ENCODE data around the gene KIAA0513. TPM values are rescaled to one million over a fixed set of nuclear protein-coding genes. Genes with fewer than 3 reads are reported as not detected.

KIAA0513 gene
- total RNA-seq, 1 donor = 35.1 TPM

DNA sequence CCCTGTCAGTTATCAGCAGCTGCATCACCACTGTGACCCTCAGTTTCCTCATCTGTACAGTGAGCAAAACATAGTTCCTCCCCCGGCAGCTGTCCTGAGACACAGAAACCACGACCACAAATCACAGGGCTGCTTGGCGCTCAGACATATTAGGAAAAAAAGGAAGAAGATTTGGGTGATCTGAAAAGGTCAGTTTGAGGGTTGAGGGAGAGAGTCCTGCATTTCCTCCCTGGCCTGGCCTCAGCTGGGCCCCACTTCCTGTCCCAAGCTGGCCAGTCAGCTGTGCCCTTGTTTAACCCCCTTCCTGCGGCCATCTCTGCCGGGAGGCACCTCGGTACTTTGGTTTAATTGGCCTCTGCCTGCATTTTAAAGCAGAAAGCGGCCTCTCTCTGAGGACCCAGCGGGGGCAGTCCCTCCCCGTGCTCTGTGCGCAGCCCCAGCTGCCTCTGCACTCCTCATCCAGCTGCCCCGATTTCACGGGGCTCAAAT, 108.7 kb downstream of the KIAA0513 start:
- peak overlapping the region; percentile 84 for H2AFZ ChIP-seq (ENCODE audit: low read length)
- H3K9me3 ChIP-seq (ENCODE audit: low read depth, low read length) = no peaks in the 10 kb centered on the region
- no peak overlapping the region for H3K27ac ChIP-seq (ENCODE audit: low read depth, low read length)
- H3K4me2 ChIP-seq (ENCODE audit: insufficient read depth, low read length) = no peak overlapping the region
- peaks cover 26% of the 10 kb centered on the region for H3K4me1 ChIP-seq (ENCODE audit: insufficient read depth, low read length)
- H3K79me2 ChIP-seq (ENCODE audit: insufficient read depth, low read length) = no peaks in the 10 kb centered on the region
- peak; percentile 23 for DNase-seq (ENCODE audit: insufficient read length, low spot score, missing footprints)
- H3K27me3 ChIP-seq (ENCODE audit: insufficient read depth, low read length) = no peaks in the 10 kb centered on the region
- TF ChIP-seq, protein P1, sequence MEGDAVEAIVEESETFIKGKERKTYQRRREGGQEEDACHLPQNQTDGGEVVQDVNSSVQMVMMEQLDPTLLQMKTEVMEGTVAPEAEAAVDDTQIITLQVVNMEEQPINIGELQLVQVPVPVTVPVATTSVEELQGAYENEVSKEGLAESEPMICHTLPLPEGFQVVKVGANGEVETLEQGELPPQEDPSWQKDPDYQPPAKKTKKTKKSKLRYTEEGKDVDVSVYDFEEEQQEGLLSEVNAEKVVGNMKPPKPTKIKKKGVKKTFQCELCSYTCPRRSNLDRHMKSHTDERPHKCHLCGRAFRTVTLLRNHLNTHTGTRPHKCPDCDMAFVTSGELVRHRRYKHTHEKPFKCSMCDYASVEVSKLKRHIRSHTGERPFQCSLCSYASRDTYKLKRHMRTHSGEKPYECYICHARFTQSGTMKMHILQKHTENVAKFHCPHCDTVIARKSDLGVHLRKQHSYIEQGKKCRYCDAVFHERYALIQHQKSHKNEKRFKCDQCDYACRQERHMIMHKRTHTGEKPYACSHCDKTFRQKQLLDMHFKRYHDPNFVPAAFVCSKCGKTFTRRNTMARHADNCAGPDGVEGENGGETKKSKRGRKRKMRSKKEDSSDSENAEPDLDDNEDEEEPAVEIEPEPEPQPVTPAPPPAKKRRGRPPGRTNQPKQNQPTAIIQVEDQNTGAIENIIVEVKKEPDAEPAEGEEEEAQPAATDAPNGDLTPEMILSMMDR (IDR thresholded peaks at IDR 0.05; ENCODE audit: extremely low read depth, low read depth, low read length) = no peak
- H4K20me1 ChIP-seq (ENCODE audit: insufficient read depth, low read length) = no peaks in the 10 kb centered on the region
- H3K36me3 ChIP-seq (ENCODE audit: insufficient read depth, low read length) = no peaks in the 10 kb centered on the region
- H3K4me3 ChIP-seq (ENCODE audit: insufficient read depth, low read length) = no peak overlapping the region

DNA sequence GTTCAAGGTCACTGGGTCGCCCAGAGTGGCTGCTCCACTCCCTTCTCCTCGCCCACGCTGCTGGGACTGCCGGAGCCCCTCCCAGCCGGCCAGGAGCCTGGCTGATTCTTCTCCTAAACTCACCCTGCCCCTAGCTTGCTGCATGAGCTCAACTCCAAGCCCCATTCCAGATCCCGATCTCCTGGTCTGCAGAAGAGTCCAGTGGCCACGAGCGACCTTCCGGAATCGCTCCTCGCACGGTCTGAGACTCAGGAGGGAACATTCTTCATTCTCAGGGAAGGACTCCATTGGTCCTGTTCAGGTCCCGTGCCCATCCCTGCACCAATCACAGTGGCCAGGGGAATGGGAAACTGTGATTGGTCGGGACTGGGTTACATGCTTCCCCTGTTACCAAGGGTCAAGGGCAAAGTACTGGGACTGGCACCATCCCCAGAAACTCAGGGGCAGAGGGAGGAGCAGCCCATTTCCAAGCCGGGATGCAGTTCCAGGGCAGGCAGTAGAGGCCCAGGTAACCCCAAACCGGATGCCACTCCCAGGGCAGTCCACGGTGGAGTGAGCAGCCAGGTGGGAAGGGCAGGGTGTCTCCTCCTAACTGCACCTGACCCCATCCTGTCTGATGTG, 109.2 kb downstream of the KIAA0513 start:
- Histone ChIP-seq H3K27ac (ENCODE audit: low read depth, low read length) (no peak overlapping the region), H3K4me2 (ENCODE audit: insufficient read depth, low read length) (peak overlapping the region; percentile 72)
- peak; percentile 87 for DNase-seq (ENCODE audit: insufficient read length, low spot score, missing footprints)

DNA sequence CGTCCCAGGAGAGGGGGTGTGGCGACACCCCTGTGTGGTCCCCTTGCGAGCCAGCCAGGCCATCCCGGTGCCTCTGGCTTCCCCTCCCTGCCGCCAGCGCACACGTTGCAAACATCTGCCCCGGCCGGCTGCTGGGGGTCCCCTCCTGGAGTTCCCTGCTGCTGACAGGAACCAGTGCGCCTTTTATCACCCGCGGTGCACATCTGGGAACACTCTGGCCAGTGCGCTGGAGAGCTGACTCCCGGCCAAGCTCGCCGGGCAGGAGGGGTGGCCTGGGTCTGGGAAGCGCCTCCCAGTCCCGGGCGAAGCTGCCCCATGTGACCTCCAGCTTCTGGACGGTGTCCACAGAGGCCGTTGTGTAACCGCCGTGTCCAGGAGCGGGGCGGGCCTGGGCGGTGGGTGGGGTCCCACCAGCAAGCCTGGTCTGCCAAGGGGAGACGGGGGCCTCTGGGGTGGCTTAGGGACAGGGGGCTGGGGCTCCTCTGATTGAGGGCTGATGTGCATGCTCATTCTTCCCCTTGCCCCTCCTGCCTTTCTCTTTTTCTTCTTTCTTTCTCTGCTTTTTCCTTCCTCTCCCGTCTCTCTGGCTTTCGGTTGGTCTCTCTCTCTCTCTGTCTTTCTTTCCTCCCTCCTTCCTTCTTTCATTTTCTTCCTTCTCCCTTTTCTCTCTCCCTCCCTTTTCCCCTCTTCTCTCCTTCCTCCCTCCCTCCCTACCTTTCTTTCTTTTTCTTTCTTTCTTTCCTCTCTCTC, 109.9 kb downstream of the KIAA0513 start:
- H3K9me3 ChIP-seq (ENCODE audit: low read depth, low read length) = no peaks in the 10 kb centered on the region
- H3K27ac ChIP-seq (ENCODE audit: low read depth, low read length) = peak overlapping the region; percentile 41
- peak overlapping the region; percentile 77 for H2AFZ ChIP-seq (ENCODE audit: low read length)
- H3K4me3 ChIP-seq (ENCODE audit: insufficient read depth, low read length) = peak overlapping the region; percentile 65
- H3K4me1 ChIP-seq (ENCODE audit: insufficient read depth, low read length) = peaks cover 26% of the 10 kb centered on the region
- H3K27me3 ChIP-seq (ENCODE audit: insufficient read depth, low read length) = no peaks in the 10 kb centered on the region
- peak overlapping the region; percentile 72 for H3K4me2 ChIP-seq (ENCODE audit: insufficient read depth, low read length)
- no peaks in the 10 kb centered on the region for H4K20me1 ChIP-seq (ENCODE audit: insufficient read depth, low read length)
- no peaks in the 10 kb centered on the region for H3K79me2 ChIP-seq (ENCODE audit: insufficient read depth, low read length)
- H3K36me3 ChIP-seq (ENCODE audit: insufficient read depth, low read length) = no peaks in the 10 kb centered on the region
- DNase-seq (ENCODE audit: insufficient read length, low spot score, missing footprints) = peak; percentile 99
- TF ChIP-seq, protein P1 (IDR thresholded peaks at IDR 0.05; ENCODE audit: extremely low read depth, low read depth, low read length) = no peak

More for the DNA sequence above, 109.2 kb downstream of the KIAA0513 start:
- Histone ChIP-seq H3K4me1 (ENCODE audit: insufficient read depth, low read length) (peaks cover 26% of the 10 kb centered on the region), H3K36me3 (ENCODE audit: insufficient read depth, low read length) (no peaks in the 10 kb centered on the region), H3K9me3 (ENCODE audit: low read depth, low read length) (no peaks in the 10 kb centered on the region), H3K4me3 (ENCODE audit: insufficient read depth, low read length) (peak overlapping the region; percentile 65), H3K79me2 (ENCODE audit: insufficient read depth, low read length) (no peaks in the 10 kb centered on the region), H2AFZ (ENCODE audit: low read length) (peak overlapping the region; percentile 84), H4K20me1 (ENCODE audit: insufficient read depth, low read length) (no peaks in the 10 kb centered on the region), H3K27me3 (ENCODE audit: insufficient read depth, low read length) (no peaks in the 10 kb centered on the region)
- TF ChIP-seq, protein P1 (IDR thresholded peaks at IDR 0.05; ENCODE audit: extremely low read depth, low read depth, low read length) = no peak

Measured in osteoblast (primary cell).